Measurements from ENCODE around the gene HCFC1R1.

DNA sequence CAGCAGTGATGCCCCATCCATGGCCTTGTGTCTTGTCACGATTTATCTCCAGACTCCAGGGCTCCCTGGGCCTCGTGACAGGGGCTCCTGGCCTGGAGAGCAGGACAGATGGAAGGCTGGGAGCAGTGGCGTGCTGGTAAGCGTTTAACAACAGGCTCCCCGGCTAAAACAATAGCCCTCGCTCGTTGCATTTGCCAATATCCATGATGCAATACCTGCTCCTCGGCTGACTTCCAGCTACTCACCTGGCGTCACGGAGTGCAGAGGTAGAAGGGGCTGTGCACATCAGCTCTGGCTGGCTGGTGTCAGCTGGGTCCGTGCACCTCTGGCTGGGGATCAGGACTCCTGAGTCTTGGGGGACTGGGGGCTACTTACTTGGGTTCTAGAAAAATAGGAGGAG lies 14.5 kb upstream of the HCFC1R1 start:
- TF ChIP-seq, protein P1, sequence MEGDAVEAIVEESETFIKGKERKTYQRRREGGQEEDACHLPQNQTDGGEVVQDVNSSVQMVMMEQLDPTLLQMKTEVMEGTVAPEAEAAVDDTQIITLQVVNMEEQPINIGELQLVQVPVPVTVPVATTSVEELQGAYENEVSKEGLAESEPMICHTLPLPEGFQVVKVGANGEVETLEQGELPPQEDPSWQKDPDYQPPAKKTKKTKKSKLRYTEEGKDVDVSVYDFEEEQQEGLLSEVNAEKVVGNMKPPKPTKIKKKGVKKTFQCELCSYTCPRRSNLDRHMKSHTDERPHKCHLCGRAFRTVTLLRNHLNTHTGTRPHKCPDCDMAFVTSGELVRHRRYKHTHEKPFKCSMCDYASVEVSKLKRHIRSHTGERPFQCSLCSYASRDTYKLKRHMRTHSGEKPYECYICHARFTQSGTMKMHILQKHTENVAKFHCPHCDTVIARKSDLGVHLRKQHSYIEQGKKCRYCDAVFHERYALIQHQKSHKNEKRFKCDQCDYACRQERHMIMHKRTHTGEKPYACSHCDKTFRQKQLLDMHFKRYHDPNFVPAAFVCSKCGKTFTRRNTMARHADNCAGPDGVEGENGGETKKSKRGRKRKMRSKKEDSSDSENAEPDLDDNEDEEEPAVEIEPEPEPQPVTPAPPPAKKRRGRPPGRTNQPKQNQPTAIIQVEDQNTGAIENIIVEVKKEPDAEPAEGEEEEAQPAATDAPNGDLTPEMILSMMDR (IDR thresholded peaks at IDR 0.05): no peak
- TF ChIP-seq POLR2A (IDR thresholded peaks at IDR 0.05) (no peak), POLR2AphosphoS5 (IDR thresholded peaks at IDR 0.05) (no peak), EP300 (IDR thresholded peaks at IDR 0.05) (no peak)

Data from sigmoid colon (tissue), 4 donors.